GM12878 (cell line): Measurements from ENCODE around the gene ERC1. TPM values are rescaled to one million over a fixed set of nuclear protein-coding genes. Genes with fewer than 3 reads are reported as not detected.

Source experiments
- ATF7 ChIP-seq: fragments of 450-650 bp; IDR thresholded peaks from 2 replicates; pipeline ENCODE4 v1.6.1; 2016; ENCODE audit warnings: low read depth, mild to moderate bottlenecking
- CBX5 ChIP-seq: sonication (generic); IDR thresholded peaks from 2 replicates; pipeline ENCODE4 v1.6.1; 2016; ENCODE audit warnings: low read depth, moderate library complexity, mild to moderate bottlenecking, inconsistent platforms
- CREB1 ChIP-seq: IDR thresholded peaks from 2 replicates; pipeline ENCODE4 v1.6.1; 2012; ENCODE audit warnings: low read depth, mild to moderate bottlenecking, inconsistent platforms
- EP300 ChIP-seq, 2 experiments: fragments of 150-350 bp in 1 of 2; IDR thresholded peaks; 2 replicates each; pipeline ENCODE4 v1.6.1; 2011 to 2012; ENCODE audit warnings: low read depth in 2 of 2, low read length in 2 of 2, borderline replicate concordance in 1 of 2, improper control_type of control experiment in 1 of 2, inconsistent platforms in 1 of 2; ENCODE audit not compliant: control insufficient read depth in 1 of 2
- ESRRA ChIP-seq: IDR thresholded peaks from 2 replicates; pipeline ENCODE4 v1.6.1; 2012; ENCODE audit warnings: mild to moderate bottlenecking, low read length, improper control_type of control experiment
- HDAC6 ChIP-seq: fragments of 200-600 bp; sonication (generic); IDR thresholded peaks from one replicate; pipeline ENCODE4 v1.8.0; 2017; ENCODE audit warnings: antibody characterized with exemption; ENCODE audit not compliant: unreplicated experiment
- IRF3 ChIP-seq: fragments of 450-650 bp; IDR thresholded peaks from 2 replicates; pipeline ENCODE4 v1.6.1; 2014; ENCODE audit warnings: mild to moderate bottlenecking
- IRF5 ChIP-seq: fragments of 450-650 bp; IDR thresholded peaks from 2 replicates; pipeline ENCODE4 v1.6.1; 2017; ENCODE audit warnings: borderline replicate concordance
- JUND ChIP-seq: IDR thresholded peaks from 2 replicates; pipeline ENCODE4 v1.6.1; 2012; ENCODE audit warnings: low read depth, mild to moderate bottlenecking, low read length, improper control_type of control experiment, moderate library complexity
- MEF2B ChIP-seq: fragments of 450-650 bp; IDR thresholded peaks from 2 replicates; pipeline ENCODE4 v1.6.1; 2018; ENCODE audit warnings: mild to moderate bottlenecking, moderate library complexity; ENCODE audit not compliant: partially characterized antibody, poor library complexity, severe bottlenecking
- MTA2 ChIP-seq: fragments of 450-650 bp; IDR thresholded peaks from 2 replicates; pipeline ENCODE4 v1.6.1; 2016; ENCODE audit warnings: low read depth, mild to moderate bottlenecking, moderate library complexity
- NFXL1 ChIP-seq: fragments of 450-650 bp; IDR thresholded peaks from 2 replicates; pipeline ENCODE4 v1.6.1; 2017; ENCODE audit warnings: antibody characterized with exemption, mild to moderate bottlenecking, borderline replicate concordance
- NFYB ChIP-seq: IDR thresholded peaks from 2 replicates; pipeline ENCODE4 v1.6.1; 2011; ENCODE audit warnings: low read depth, mild to moderate bottlenecking, low read length, improper control_type of control experiment, moderate library complexity; ENCODE audit not compliant: insufficient read depth
- PAX5 ChIP-seq: IDR thresholded peaks from 2 replicates; pipeline ENCODE4 v1.6.1; 2011; ENCODE audit warnings: low read depth, low read length, borderline replicate concordance
- PAX8 ChIP-seq: fragments of 450-650 bp; IDR thresholded peaks from 2 replicates; pipeline ENCODE4 v1.6.1; 2017; ENCODE audit warnings: mild to moderate bottlenecking, moderate library complexity
- POLR2A ChIP-seq: IDR thresholded peaks from 2 replicates; pipeline ENCODE4 v1.6.1; 2011; ENCODE audit warnings: low read depth, mild to moderate bottlenecking, low read length
- POLR2AphosphoS5 ChIP-seq: IDR thresholded peaks from 2 replicates; pipeline ENCODE4 v1.6.1; 2011; ENCODE audit warnings: mild to moderate bottlenecking, low read length, inconsistent platforms
- RAD51 ChIP-seq: fragments of 450-650 bp; IDR thresholded peaks from 2 replicates; pipeline ENCODE4 v1.6.1; 2016; ENCODE audit warnings: moderate library complexity, mild to moderate bottlenecking, inconsistent platforms
- RUNX3 ChIP-seq: IDR thresholded peaks from 2 replicates; pipeline ENCODE4 v1.6.1; 2012; ENCODE audit warnings: low read length, inconsistent platforms
- SIX5 ChIP-seq: IDR thresholded peaks from 2 replicates; pipeline ENCODE4 v1.6.1; 2011; ENCODE audit warnings: mild to moderate bottlenecking, low read depth, low read length, moderate library complexity; ENCODE audit not compliant: severe bottlenecking
- SKIL ChIP-seq: fragments of 450-650 bp; IDR thresholded peaks from 2 replicates; pipeline ENCODE4 v1.6.1; 2017; ENCODE audit warnings: mild to moderate bottlenecking, low read depth, inconsistent platforms; ENCODE audit not compliant: poor library complexity, severe bottlenecking
- SMAD5 ChIP-seq: IDR thresholded peaks from 2 replicates; pipeline ENCODE4 v1.6.1; 2016; ENCODE audit warnings: antibody characterized with exemption, low read depth
- SP1 ChIP-seq: IDR thresholded peaks from one replicate; pipeline ENCODE4 v1.6.1; 2011; ENCODE audit warnings: low read depth, low read length
- STAT1 ChIP-seq: fragments of 450-650 bp; conservative IDR thresholded peaks from 2 replicates; pipeline ENCODE4 v1.6.1; 2014; ENCODE audit warnings: antibody characterized with exemption, mild to moderate bottlenecking
- TBL1XR1 ChIP-seq: IDR thresholded peaks from 2 replicates; pipeline ENCODE4 v1.6.1; 2012; ENCODE audit warnings: low read depth, low read length, improper control_type of control experiment
- ZBED1 ChIP-seq: IDR thresholded peaks from 2 replicates; pipeline ENCODE4 v1.6.1; 2016; ENCODE audit warnings: borderline replicate concordance
- ZNF217 ChIP-seq: fragments of 450-650 bp; IDR thresholded peaks from 2 replicates; pipeline ENCODE4 v1.6.1; 2017; ENCODE audit warnings: antibody characterized with exemption, mild to moderate bottlenecking
- ZNF24 ChIP-seq: fragments of 450-650 bp; IDR thresholded peaks from 2 replicates; pipeline ENCODE4 v1.6.1; 2017; ENCODE audit warnings: antibody characterized with exemption, mild to moderate bottlenecking
- ZNF274 ChIP-seq: IDR thresholded peaks from one replicate; pipeline ENCODE4 v1.8.0; 2011; ENCODE audit not compliant: insufficient read length, insufficient read depth
- ZSCAN29 ChIP-seq: fragments of 450-650 bp; IDR thresholded peaks from 2 replicates; pipeline ENCODE4 v1.6.1; 2017; ENCODE audit warnings: mild to moderate bottlenecking, moderate library complexity
- polyA plus RNA-seq, 11 experiments: library from polyadenylated mRNA; depleted of rRNA in 4 of 11; unstranded in 6 of 11; stranded (reverse) in 5 of 11; fragments of >200 nt; fragmentation: Nextera tagmentation in 4 of 11; fragmentation: Illumina TruSeq in 1 of 11; extraction: Ambion mirVana in 4 of 11; extraction: Trizol in 1 of 11; gene quantifications; 1 replicate in 1 of 11; 2 replicates in 10 of 11; pipeline versions ENCODE4 v1.2.1 to v1.2.3, GENCODE V29; 2011 to 2016; ENCODE audit warnings: inconsistent platforms in 2 of 11, missing spikeins in 2 of 11, low read depth in 1 of 11
- total RNA-seq, 4 experiments: library from RNA; depleted of rRNA in 3 of 4; stranded (reverse); fragments of >200 nt in 3 of 4; fragmentation: Illumina TruSeq in 1 of 4; extraction: Trizol in 1 of 4; gene quantifications; 2 replicates each; pipeline versions ENCODE4 v1.2.1 to v1.2.3, GENCODE V29; 2013 to 2021

Gene ERC1
- total and polyA plus RNA-seq, 10 of the 15 experiments (the other 5 are each of a cell fraction or from before 2014, with no cell fraction given): 0.75 to 8.0 (median 5.0) TPM

DNA sequence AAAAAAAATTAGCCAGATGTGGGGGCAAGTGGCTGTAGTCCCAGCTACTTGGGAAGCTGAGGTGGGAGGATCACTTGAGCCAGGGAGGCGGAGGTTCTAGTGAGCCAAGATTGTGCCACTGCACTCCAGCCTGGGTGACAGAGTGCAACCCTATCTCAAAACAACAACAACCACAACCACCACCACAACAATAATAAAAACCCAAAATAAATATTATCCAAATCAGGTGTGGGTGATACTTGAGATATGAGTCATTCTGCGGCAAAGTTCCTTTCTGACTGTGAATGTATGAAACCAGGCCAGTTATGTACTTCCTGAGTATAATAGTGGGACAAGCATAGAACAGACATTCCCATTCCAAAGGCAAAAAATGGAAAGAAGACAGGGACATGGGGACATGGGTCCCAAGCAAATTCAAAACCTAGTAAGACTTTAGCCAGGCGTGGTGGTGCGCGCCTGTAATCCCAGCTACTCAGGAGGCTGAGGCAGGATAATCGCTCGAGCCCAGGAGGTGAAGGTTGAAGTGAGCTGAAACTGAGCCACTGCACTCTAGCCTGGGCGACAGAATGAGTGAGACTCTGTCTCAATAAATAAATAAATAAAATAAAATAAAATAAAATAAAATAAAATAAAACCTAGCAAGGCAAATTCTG is 9.7 kb upstream of the ERC1 start (continued):
- TF ChIP-seq IRF3 (no peak), SIX5 (no peak), SP1 (no peak), JUND (peak; percentile 81), ZSCAN29 (no peak), PAX5 (peak; percentile 52; the same call in 1 of the 2 replicates), STAT1 (no peak), ZNF24 (0 out of 2 replicates have a peak, but pooled peaks have one; percentile 26), CBX5 (no peak), RAD51 (no peak), MEF2B (peak; percentile 88), IRF5 (peak; percentile 53; the same call in 1 of the 2 replicates), ZNF274 (no peak), EP300 (IDR thresholded peaks at IDR 0.05; ENCODE audit: borderline replicate concordance in 1 of 2, control insufficient read depth in 1 of 2, low read depth in 2 of 2, low read length in 2 of 2) (peak in 1 of 2 experiments; percentile 31; a peak in 1 of 4 replicates), PAX8 (no peak), MTA2 (peak; percentile 64), ZBED1 (no peak), NFXL1 (no peak), POLR2AphosphoS5 (no peak), ATF7 (peak; percentile 63), SMAD5 (no peak), NFYB (no peak), TBL1XR1 (no peak), CREB1 (no peak), HDAC6 (no peak), RUNX3 (peak; percentile 97), SKIL (no peak), ZNF217 (peak; percentile 78), ESRRA (no peak), POLR2A (no peak)
